K562 (cell line): ENCODE measurements around the gene BMP8B. TPM values are rescaled to one million over a fixed set of nuclear protein-coding genes. Genes with fewer than 3 reads are reported as not detected.
"Not testable (repeated sequence)": the region's sequence is repeated elsewhere in the genome, so short reads cannot be mapped to it uniquely, and the experiment has no call there.

ENCODE experiments used
- AFF4 ChIP-seq: sonication (generic); formaldehyde crosslinking; IDR thresholded peaks from 2 replicates; pipeline ENCODE4 v1.8.0; 2023; ENCODE audit warnings: mild to moderate bottlenecking, missing genetic modification reagents
- E2F3 ChIP-seq: fragments of 250-450 bp; sonication (Bioruptor Pico); IDR thresholded peaks from 2 replicates; pipeline ENCODE4 v1.4.0; 2020; ENCODE audit warnings: mild to moderate bottlenecking
- ERF ChIP-seq: fragments of 450-650 bp; formaldehyde crosslinking; IDR thresholded peaks from 2 replicates; pipeline ENCODE4 v1.4.0; 2020; ENCODE audit warnings: mild to moderate bottlenecking, mixed read lengths
- HCFC1 ChIP-seq: IDR thresholded peaks from 2 replicates; pipeline ENCODE4 v1.6.1; 2012; ENCODE audit warnings: low read depth, low read length, improper control_type of control experiment
- KLF6 ChIP-seq: fragments of 250-450 bp; sonication (Bioruptor Pico); IDR thresholded peaks from 2 replicates; pipeline ENCODE4 v1.4.0; 2020; ENCODE audit warnings: mild to moderate bottlenecking, moderate library complexity, borderline replicate concordance
- LCOR ChIP-seq: sonication (generic); formaldehyde crosslinking; IDR thresholded peaks from 2 replicates; pipeline ENCODE4 v1.8.0; 2022; ENCODE audit warnings: mild to moderate bottlenecking, missing genetic modification reagents
- MAX ChIP-seq: sonication (generic); formaldehyde crosslinking; IDR thresholded peaks from 2 replicates; pipeline ENCODE4 v1.9.0; 2022; ENCODE audit warnings: mild to moderate bottlenecking, missing genetic modification reagents
- MECOM ChIP-seq: fragments of 250-450 bp; sonication (Bioruptor Pico); IDR thresholded peaks from 2 replicates; pipeline ENCODE4 v1.8.0; 2022; ENCODE audit warnings: inconsistent platforms
- NR2C1 ChIP-seq, 2 experiments: fragments of 450-650 bp; IDR thresholded peaks; 2 replicates each; pipeline ENCODE4 v1.6.1; 2017; ENCODE audit warnings: mild to moderate bottlenecking in 2 of 2, antibody characterized with exemption in 1 of 2, inconsistent platforms in 1 of 2, missing compliant biosample characterization in 1 of 2, missing genetic modification characterization in 1 of 2
- RBBP5 ChIP-seq: fragments of 200-600 bp; sonication (generic); IDR thresholded peaks from 2 replicates; pipeline ENCODE4 v1.6.1; 2012; ENCODE audit warnings: borderline replicate concordance, mild to moderate bottlenecking, low read length, control low read depth, inconsistent platforms; ENCODE audit not compliant: insufficient read depth, poor library complexity, severe bottlenecking
- SOX6 ChIP-seq: fragments of 450-650 bp; IDR thresholded peaks from 2 replicates; pipeline ENCODE4 v1.6.1; 2014; ENCODE audit warnings: mild to moderate bottlenecking
- SP1 ChIP-seq: sonication (generic); formaldehyde crosslinking; IDR thresholded peaks from 2 replicates; pipeline ENCODE4 v1.8.1; 2022; ENCODE audit warnings: mild to moderate bottlenecking, missing genetic modification reagents
- THRB ChIP-seq: fragments of 450-650 bp; formaldehyde crosslinking; conservative IDR thresholded peaks from 2 replicates; pipeline ENCODE4 v1.4.0; 2022; ENCODE audit warnings: mild to moderate bottlenecking, missing genetic modification characterization
- ZNF584 ChIP-seq: fragments of 200-800 bp; sonication (Bioruptor generic); IDR thresholded peaks from 2 replicates; pipeline ENCODE4 v1.6.1; 2016; ENCODE audit warnings: low read depth, mild to moderate bottlenecking, missing genetic modification characterization, missing compliant biosample characterization
- ZNF592 ChIP-seq: fragments of 450-650 bp; IDR thresholded peaks from 2 replicates; pipeline ENCODE4 v1.6.1; 2017; ENCODE audit warnings: antibody characterized with exemption, mild to moderate bottlenecking
- polyA plus RNA-seq, 8 experiments: library from polyadenylated mRNA; depleted of rRNA in 4 of 8; stranded (reverse) in 5 of 8; unstranded in 3 of 8; fragments of >200 nt; fragmentation: Nextera tagmentation in 2 of 8; fragmentation: Illumina TruSeq in 1 of 8; extraction: Ambion mirVana in 2 of 8; extraction: Trizol in 1 of 8; gene quantifications; 2 replicates each; pipeline versions ENCODE4 v1.2.1 to v1.2.3, GENCODE V29; 2011 to 2014; ENCODE audit warnings: inconsistent platforms in 1 of 8, missing spikeins in 1 of 8
- total RNA-seq, 7 experiments: library from RNA; depleted of rRNA in 6 of 7; stranded (reverse); fragments of >200 nt in 6 of 7; fragmentation: Illumina TruSeq in 2 of 7; extraction: Trizol in 2 of 7; gene quantifications; 2 replicates each; pipeline versions ENCODE4 v1.2.1 to v1.2.3, GENCODE V29; 2011 to 2021; ENCODE audit warnings: low replicate concordance in 1 of 7

The BMP8B gene
- total and polyA plus RNA-seq, 9 of the 15 experiments (the other 6 are each of a cell fraction or from before 2014, with no cell fraction given): 0.03 to 0.33 (median 0.14) TPM

- TF ChIP-seq ZNF592: peak; percentile 93
- peak; percentile 35; the same call in 1 of the 2 replicates for TF ChIP-seq E2F3 (CRISPR knock-in tag)
- TF ChIP-seq NR2C1 (IDR thresholded peaks at IDR 0.05): not testable (repeated sequence)
- TF ChIP-seq NR2C1 (tag; IDR thresholded peaks at IDR 0.05): peak; percentile 40; the same call in 1 of the 2 replicates
- peak; percentile 70; the same call in 1 of the 2 replicates for TF ChIP-seq ZNF584 (CRISPR knock-in tag)
- TF ChIP-seq KLF6 (CRISPR knock-in tag): peak; percentile 97
- TF ChIP-seq SOX6: 0 out of 2 replicates have a peak, but pooled peaks have one; percentile 10
- TF ChIP-seq THRB (CRISPR knock-in tag): peak; percentile 68; the same call in 1 of the 2 replicates
- peak; percentile 99 for TF ChIP-seq MAX (CRISPR knock-in tag)
- TF ChIP-seq HCFC1: peak; percentile 55
- TF ChIP-seq LCOR (CRISPR knock-in tag): peak; percentile 96
- TF ChIP-seq AFF4 (CRISPR knock-in tag): 0 out of 2 replicates have a peak, but pooled peaks have one; percentile 78
- TF ChIP-seq ERF (CRISPR knock-in tag): peak; percentile 84; the same call in 1 of the 2 replicates
- TF ChIP-seq SP1: peak; percentile 73
- peak; percentile 24 for TF ChIP-seq RBBP5
- 0 out of 2 replicates have a peak, but pooled peaks have one; percentile 58 for TF ChIP-seq MECOM (CRISPR knock-in tag)
These were observed 10.4 kb upstream of the BMP8B start (continued) for GRCh38 chr1:39798859-39799769.
